Naive thymus-derived CD4-positive, alpha-beta T cell (primary cell): ENCODE data around the gene SELP. TPM values are rescaled to one million over a fixed set of nuclear protein-coding genes. Genes with fewer than 3 reads are reported as not detected.

Source experiments
- ATAC-seq: fragments of 150-1000 bp; cut with Tn5 transposase; 2 replicates; pipeline ENCODE4 v1.10.0; 2021; ENCODE audit warnings: mild to moderate bottlenecking, moderate library complexity
- CTCF ChIA-PET: fragments of 350-600 bp; sonication (Branson Sonifier 250); formaldehyde crosslinking; loops from one replicate; lab custom pipeline; 2021; ENCODE audit warnings: antibody characterized with exemption; lab: Charles Lee
- POLR2A ChIA-PET: fragments of 350-600 bp; sonication (Branson Sonifier 250); formaldehyde crosslinking; loops from one replicate; lab custom pipeline; 2021; ENCODE audit warnings: antibody characterized with exemption, inconsistent platforms; lab: Charles Lee
- DNase-seq, 9 donors: peaks; one replicate each; pipeline versions ENCODE4 v3.0.0 to v3.0.0-alpha.2; 2020 to 2022; ENCODE audit warnings: mixed read lengths in 1 of 9
- H3K27ac ChIP-seq: one replicate; pipeline ENCODE4 v1.7.0; 2013; ENCODE audit warnings: mild to moderate bottlenecking, low read depth, low read length, moderate library complexity
- H3K27me3 ChIP-seq, 2 donors: one replicate each; pipeline ENCODE4 v1.7.0; 2013; ENCODE audit warnings: low read length in 2 of 2, mild to moderate bottlenecking in 2 of 2, moderate library complexity in 2 of 2; ENCODE audit not compliant: control insufficient read depth in 2 of 2, insufficient read depth in 2 of 2
- H3K36me3 ChIP-seq, 3 experiments: 1 replicate in 2 of 3; 2 replicates in 1 of 3; pipeline ENCODE4 v1.7.0; 2013; ENCODE audit warnings: low read length in 3 of 3, mild to moderate bottlenecking in 3 of 3, moderate library complexity in 1 of 3; ENCODE audit not compliant: insufficient read depth in 3 of 3, control insufficient read depth in 2 of 3
- H3K4me1 ChIP-seq, 2 donors: one replicate each; pipeline ENCODE4 v1.7.0; 2013; ENCODE audit warnings: low read length in 2 of 2, mild to moderate bottlenecking in 2 of 2, moderate library complexity in 1 of 2; ENCODE audit not compliant: control insufficient read depth in 2 of 2, insufficient read depth in 2 of 2
- H3K4me3 ChIP-seq: 2 replicates; pipeline ENCODE4 v1.7.0; 2013; ENCODE audit warnings: mild to moderate bottlenecking, low read length
- H3K9me3 ChIP-seq, 3 experiments: 1 replicate in 2 of 3; 2 replicates in 1 of 3; pipeline ENCODE4 v1.7.0; 2013; ENCODE audit warnings: low read length in 3 of 3; ENCODE audit not compliant: control insufficient read depth in 2 of 3
- H3K27ac Mint-ChIP-seq, 9 donors: one replicate each; pipeline ENCODE4 v1.8.0; 2020 to 2022; ENCODE audit warnings: mixed read lengths in 9 of 9, mild to moderate bottlenecking in 8 of 9, moderate library complexity in 5 of 9, inconsistent platforms in 2 of 9
- H3K27me3 Mint-ChIP-seq, 5 donors: one replicate each; pipeline ENCODE4 v1.8.0; 2021 to 2022; ENCODE audit warnings: mixed read lengths in 5 of 5, mild to moderate bottlenecking in 1 of 5
- H3K36me3 Mint-ChIP-seq, 5 donors: one replicate each; pipeline ENCODE4 v1.8.0; 2020 to 2022; ENCODE audit warnings: mixed read lengths in 5 of 5, mild to moderate bottlenecking in 3 of 5, inconsistent platforms in 1 of 5
- H3K4me1 Mint-ChIP-seq, 7 donors: one replicate each; pipeline ENCODE4 v1.8.0; 2020 to 2022; ENCODE audit warnings: mixed read lengths in 7 of 7, mild to moderate bottlenecking in 3 of 7, inconsistent platforms in 1 of 7
- H3K4me3 Mint-ChIP-seq, 10 donors: one replicate each; pipeline ENCODE4 v1.8.0; 2020 to 2022; ENCODE audit warnings: mild to moderate bottlenecking in 10 of 10, mixed read lengths in 10 of 10, moderate library complexity in 6 of 10, inconsistent platforms in 2 of 10
- H3K9me3 Mint-ChIP-seq, 11 donors: one replicate each; pipeline ENCODE4 v1.8.0; 2020 to 2022; ENCODE audit warnings: mixed read lengths in 11 of 11, mild to moderate bottlenecking in 4 of 11, inconsistent platforms in 1 of 11, moderate library complexity in 1 of 11
- intact Hi-C, 2 donors: fragments of 100-400 bp; cut with micrococcal nuclease; formaldehyde crosslinking; loops; one replicate each; pipeline ENCODE4 v1.15.1; 2023
- polyA plus RNA-seq, 2 donors: library from polyadenylated mRNA; unstranded; fragments of 300-500 nt; fragmentation: Illumina TruSeq; gene quantifications; one replicate each; pipeline ENCODE4 v1.2.3, GENCODE V29; 2021
- total RNA-seq, 6 experiments: library from RNA in 5 of 6; stranded (reverse) in 5 of 6; gene quantifications; 1 replicate in 5 of 6; 2 replicates in 1 of 6; pipeline ENCODE4 v1.2.3 and lab custom pipeline; 2021 to 2026

Gene SELP
- total and polyA plus RNA-seq, 7 experiments from 2014 or later = 0.27 to 3.2 (median 1.7) TPM

DNA sequence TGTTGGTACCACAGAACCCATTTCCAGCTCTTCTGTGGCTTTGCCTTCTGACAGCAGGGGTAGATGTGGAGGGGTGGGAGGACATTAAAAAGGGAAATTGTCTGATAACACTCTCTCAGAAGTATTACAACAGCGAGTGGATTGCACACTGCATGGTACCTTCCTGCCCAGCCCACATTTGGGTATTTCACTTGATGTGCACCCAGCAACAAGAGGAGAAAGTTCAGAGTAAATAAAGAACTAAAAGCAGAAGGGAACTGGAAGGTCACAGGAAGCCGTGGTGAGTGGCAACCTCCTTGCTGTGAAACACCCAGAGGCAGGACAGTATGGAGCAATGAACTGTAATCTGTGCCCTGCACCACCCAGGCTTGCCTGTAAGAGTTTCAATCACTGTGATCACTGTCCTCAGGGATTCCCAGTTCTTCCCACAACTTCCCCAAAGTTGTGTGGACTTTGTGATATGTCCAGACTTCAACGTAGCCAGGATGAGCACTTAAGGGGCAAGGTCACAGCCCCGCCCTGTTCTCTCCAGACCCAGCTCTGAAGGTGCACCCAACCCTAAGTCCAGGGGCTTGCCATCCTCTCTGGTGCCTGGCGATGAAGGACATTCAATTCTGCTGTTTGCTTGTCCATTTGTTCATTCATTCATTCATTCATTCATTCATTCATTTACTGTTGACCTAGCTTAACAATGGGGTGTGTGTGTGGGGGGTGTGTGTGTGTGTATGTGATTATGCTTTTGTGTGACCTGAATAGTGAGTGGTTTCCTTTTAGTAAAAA, 25.0 kb downstream of the SELP start:
- H3K27ac ChIP-seq = peak overlapping the region; percentile 16
- Mint-ChIP-seq H3K4me3 (peak overlapping the region; percentile 34 to 76 (median 68)), H3K36me3 (peaks cover 0 to 8% (median 0%) of the 10 kb centered on the region in 5 donors), H3K27ac (peak overlapping the region; percentile 78 to 93 (median 90)), H3K4me1 (peaks cover 49 to 84% (median 76%) of the 10 kb centered on the region in 7 donors), H3K27me3 (no peaks in the 10 kb centered on the region), H3K9me3 (peaks cover 0 to 3% (median 0%) of the 10 kb centered on the region in 11 donors)
- ATAC-seq = peak; percentile 90
- intact Hi-C loops = loop anchor here (1.0 to 5.0 kb wide), 5 partner anchors 20 to 287 kb away; partner anchors contain the start of genes BLZF1 (in 1 of the 2), NME7 (in 1 of the 2) and SCYL3 (in 1 of the 2)
- H3K4me3 ChIP-seq = peak overlapping the region; percentile 28
- ChIA-PET CTCF (interaction anchor here (0.6 to 6.2 kb wide), 9 partner anchors 49 to 108 kb away, joined by 3 to 229 read pairs (median 4); no protein-coding TSS in a partner anchor), POLR2A (interaction anchor here (0.5 to 6.0 kb wide), 19 partner anchors 10 to 107 kb away, joined by 3 to 159 read pairs (median 4); partner anchors contain the start of gene SELP)
- H3K36me3 ChIP-seq = no peaks in the 10 kb centered on the region
- H3K27me3 ChIP-seq = no peaks in the 10 kb centered on the region
- no peaks in the 10 kb centered on the region for H3K9me3 ChIP-seq
- H3K4me1 ChIP-seq = peaks cover 17 to 56% of the 10 kb centered on the region in 2 donors
- peak; percentile 17 to 92 (median 83) for DNase-seq

GRCh38 chr1:169601096-169601881, 28.6 kb downstream of the SELP start:
- no peaks in the 10 kb centered on the region for H3K9me3 ChIP-seq
- Mint-ChIP-seq H3K27me3 (peaks cover 0 to 2% (median 0%) of the 10 kb centered on the region in 5 donors), H3K4me3 (peak overlapping the region in 6 of 10 donors; percentile 38 to 79 (median 54)), H3K4me1 (peaks cover 43 to 58% (median 55%) of the 10 kb centered on the region in 7 donors), H3K36me3 (peaks cover 0 to 6% (median 0%) of the 10 kb centered on the region in 5 donors), H3K9me3 (peaks cover 0 to 3% (median 0%) of the 10 kb centered on the region in 11 donors), H3K27ac (peak overlapping the region; percentile 47 to 96 (median 89))
- DNase-seq = peak in 6 of 9 donors; percentile 17 to 51 (median 36)
- ChIA-PET POLR2A (interaction anchor here (0.7 to 6.0 kb wide), 16 partner anchors 11 to 194 kb away, joined by 3 to 159 read pairs (median 10); partner anchors contain the start of genes F5 and METTL18), CTCF (interaction anchor here (0.5 to 6.2 kb wide), 40 partner anchors 9 to 208 kb away, joined by 3 to 229 read pairs (median 7); partner anchors contain the start of genes F5, METTL18 and SLC19A2)
- H3K27ac ChIP-seq = peak overlapping the region; percentile 61
- ATAC-seq = no peak
- no peaks in the 10 kb centered on the region for H3K27me3 ChIP-seq
- no peak overlapping the region for H3K4me3 ChIP-seq
- intact Hi-C loops = loop anchor here (1.0 to 5.0 kb wide), 9 partner anchors 15 to 291 kb away; partner anchors contain the start of genes METTL18 (in 2 of the 2), BLZF1 (in 1 of the 2), F5 (in 1 of the 2) and NME7 (in 1 of the 2)
- no peaks in the 10 kb centered on the region for H3K36me3 ChIP-seq
- H3K4me1 ChIP-seq = peaks cover 17 to 49% of the 10 kb centered on the region in 2 donors

DNA sequence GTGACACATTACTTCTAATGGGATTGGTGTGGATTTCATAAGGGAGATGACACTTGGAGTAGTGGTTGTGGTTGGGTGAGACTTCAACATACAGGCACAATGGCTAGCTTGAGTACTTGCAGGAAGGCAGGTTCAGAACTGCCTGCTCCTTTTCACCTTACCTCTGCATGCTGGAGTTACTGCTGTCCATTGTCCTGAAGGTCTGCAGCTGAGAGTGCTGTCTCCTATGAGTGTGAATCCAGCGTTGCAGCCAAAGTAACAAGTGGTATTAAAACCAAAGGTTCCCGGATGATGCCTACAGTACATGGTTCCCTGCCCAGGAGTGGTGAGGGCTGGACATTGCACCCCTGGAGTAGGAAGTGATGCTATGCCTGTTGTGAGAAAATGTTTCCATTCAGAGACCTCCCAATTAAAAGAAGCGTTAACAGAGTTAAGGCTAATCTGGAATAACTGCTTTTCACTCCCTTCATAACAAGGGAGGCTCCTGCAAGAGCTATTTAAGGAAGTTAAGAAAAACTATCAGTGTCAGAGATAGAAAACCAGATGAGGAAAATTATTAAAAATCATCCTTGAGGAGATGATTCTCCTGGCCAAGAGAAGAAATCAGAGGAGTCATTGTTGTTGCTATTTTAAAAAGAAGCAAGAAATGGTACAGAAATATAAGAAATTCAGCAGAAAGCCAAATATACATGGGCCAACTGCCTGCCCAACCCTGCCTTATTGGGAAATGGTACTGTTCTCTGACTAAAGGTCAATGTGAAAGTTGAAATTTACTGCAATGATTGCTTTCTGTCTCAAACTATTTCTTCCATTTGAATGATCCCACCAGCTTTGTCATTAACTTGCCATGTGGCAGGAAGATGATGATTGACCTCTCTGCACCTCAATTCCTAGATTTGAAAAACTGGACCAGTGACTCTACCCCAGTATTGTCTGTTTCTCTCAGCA, 33.9 kb downstream of the SELP start:
- DNase-seq = peak in 2 of 9 donors; percentile 20 to 26
- CTCF ChIA-PET = interaction anchor here (0.6 to 3.1 kb wide), 7 partner anchors 10 to 116 kb away, joined by 3 to 15 read pairs (median 4); partner anchors contain the start of gene F5
- no peaks in the 10 kb centered on the region for H3K9me3 Mint-ChIP-seq
- peak; percentile 37 for ATAC-seq
- Histone ChIP-seq H3K9me3 (no peaks in the 10 kb centered on the region), H3K4me1 (peaks cover 0 to under 1% of the 10 kb centered on the region in 2 donors), H3K27me3 (no peaks in the 10 kb centered on the region), H3K36me3 (no peaks in the 10 kb centered on the region), H3K27ac (no peak overlapping the region), H3K4me3 (no peak overlapping the region)
- H3K27ac Mint-ChIP-seq = peak overlapping the region in 1 of 9 donors; percentile 1
- intact Hi-C loops = loop anchor here in 1 of 2 donors (1.0 kb wide), 1 partner anchor 11 kb away; no protein-coding TSS in a partner anchor
- peaks cover 0 to 9% (median 0%) of the 10 kb centered on the region in 5 donors for H3K27me3 Mint-ChIP-seq
- POLR2A ChIA-PET = interaction anchor here (0.6 to 2.3 kb wide), 5 partner anchors 80 to 115 kb away, joined by 3 to 10 read pairs (median 4); no protein-coding TSS in a partner anchor
- peaks cover 0 to 3% (median 0%) of the 10 kb centered on the region in 5 donors for H3K36me3 Mint-ChIP-seq
- H3K4me1 Mint-ChIP-seq = peaks cover 6 to 33% (median 11%) of the 10 kb centered on the region in 7 donors
- H3K4me3 Mint-ChIP-seq = no peak overlapping the region

DNA sequence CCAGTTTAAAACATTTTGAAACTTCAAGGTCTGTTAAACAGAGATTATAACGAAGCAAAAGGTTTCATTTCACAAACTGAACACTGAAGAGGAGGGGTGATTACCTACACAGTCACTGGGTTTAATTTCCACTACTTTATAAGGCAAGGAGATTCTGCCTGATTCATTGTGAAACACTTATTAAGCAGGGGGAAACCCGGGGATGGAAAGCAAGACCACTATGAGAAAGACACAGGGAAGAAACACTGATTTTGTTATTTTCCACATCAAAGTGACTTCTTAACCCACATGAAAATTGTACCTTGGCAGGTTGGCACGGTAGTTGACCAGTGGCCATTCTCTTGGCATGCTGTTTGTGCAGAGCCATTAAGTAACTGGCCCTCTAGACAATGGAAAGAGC, 35.5 kb downstream of the SELP start:
- H3K4me3 Mint-ChIP-seq = no peak overlapping the region
- H3K27me3 Mint-ChIP-seq = peaks cover 0 to 9% (median 0%) of the 10 kb centered on the region in 5 donors
- H3K4me1 Mint-ChIP-seq = peaks cover 0 to 35% (median 9%) of the 10 kb centered on the region in 7 donors
- Histone ChIP-seq H3K4me1 (no peaks in the 10 kb centered on the region), H3K4me3 (no peak overlapping the region), H3K27ac (no peak overlapping the region), H3K27me3 (no peaks in the 10 kb centered on the region), H3K36me3 (no peaks in the 10 kb centered on the region), H3K9me3 (no peaks in the 10 kb centered on the region)
- intact Hi-C loops = no loop called here
- ChIA-PET CTCF (interaction anchor here (1.2 to 3.1 kb wide), 2 partner anchors 8 to 44 kb away, joined by 3 to 15 read pairs; partner anchors contain the start of gene F5), POLR2A (no interaction called here)
- no peak overlapping the region for H3K27ac Mint-ChIP-seq
- ATAC-seq = no peak
- peak in 1 of 9 donors; percentile 29 for DNase-seq
- H3K36me3 Mint-ChIP-seq = peaks cover 0 to 3% (median 0%) of the 10 kb centered on the region in 5 donors
- H3K9me3 Mint-ChIP-seq = no peaks in the 10 kb centered on the region

- no peak overlapping the region for H3K4me3 Mint-ChIP-seq
- ChIA-PET POLR2A (no interaction called here), CTCF (no interaction called here)
- Histone ChIP-seq H3K9me3 (no peaks in the 10 kb centered on the region), H3K27me3 (no peaks in the 10 kb centered on the region), H3K4me1 (peaks cover 8 to 14% of the 10 kb centered on the region in 2 donors), H3K4me3 (no peak overlapping the region), H3K27ac (no peak overlapping the region), H3K36me3 (no peaks in the 10 kb centered on the region)
- ATAC-seq (no peak), DNase-seq (no peak)
- H3K27me3 Mint-ChIP-seq = peaks cover 0 to 4% (median 0%) of the 10 kb centered on the region in 5 donors
- no peaks in the 10 kb centered on the region for H3K9me3 Mint-ChIP-seq
- intact Hi-C loops = no loop called here
- H3K36me3 Mint-ChIP-seq = peaks cover 0 to 3% (median 0%) of the 10 kb centered on the region in 5 donors
- H3K27ac Mint-ChIP-seq = no peak overlapping the region
- peaks cover 16 to 69% (median 35%) of the 10 kb centered on the region in 7 donors for H3K4me1 Mint-ChIP-seq
Measured at GRCh38 chr1:169590932-169591331, 39.0 kb downstream of the SELP start.
